ENCODE measurements around the gene GUCA1C. TPM values are rescaled to one million over a fixed set of nuclear protein-coding genes. Genes with fewer than 3 reads are reported as not detected.

Gene GUCA1C
- total and polyA plus RNA-seq, 9 of the 15 experiments (the other 6 are each of a cell fraction or from before 2014, with no cell fraction given) = not detected

- FAIRE-seq = no peak
- H3K79me2 ChIP-seq (ENCODE audit: control insufficient read depth, insufficient read depth, low read length) = no peaks in the 10 kb centered on the region
- H3K9me1 ChIP-seq (ENCODE audit: control insufficient read depth, insufficient read depth, low read length) = no peaks in the 10 kb centered on the region
- no peak overlapping the region for H3K4me2 ChIP-seq (ENCODE audit: insufficient read depth, low read length)
- WGBS (ENCODE audit: insufficient coverage, low coverage, missing lambda C conversion rate) = 0% methylated on average over 1 of the region's 1 CpG
- no peak overlapping the region for H3K27ac ChIP-seq (ENCODE audit: extremely low read depth, low read depth, low read length)
- no peak for ATAC-seq
- H3K9ac ChIP-seq (ENCODE audit: insufficient read depth in 1 of 2, low read depth in 2 of 2, low read length in 2 of 2) = no peak overlapping the region
- H3K4me3 ChIP-seq = no peak overlapping the region
- ChIA-PET POLR2A (no interaction called here), CTCF (ENCODE audit: low intra/inter-chr PET ratio) (no interaction called here)
- H3K27me3 ChIP-seq (ENCODE audit: control insufficient read depth in 2 of 2, insufficient read depth in 2 of 2, low read length in 2 of 2) = no peaks in the 10 kb centered on the region
- in situ Hi-C loops (cut with MboI) = loop anchor here (10.0 to 25.0 kb wide), 2 partner anchors 242 to 420 kb away; no protein-coding TSS in a partner anchor
- intact Hi-C loops (cut with micrococcal nuclease) = no loop called here
- H2AFZ ChIP-seq (ENCODE audit: low read depth, low read length) = no peak overlapping the region
- BruUV-seq (replicated peaks) = no TSS peak
- H4K20me1 ChIP-seq (replicated peaks; ENCODE audit: control insufficient read depth, insufficient read depth, low read length) = no peaks in the 10 kb centered on the region
- H3K36me3 ChIP-seq (ENCODE audit: control insufficient read depth, insufficient read depth, low read length) = no peaks in the 10 kb centered on the region
- H3K9me3 ChIP-seq (replicated peaks; ENCODE audit: control insufficient read depth, insufficient read depth, low read depth, low read length) = no peaks in the 10 kb centered on the region
- no peaks in the 10 kb centered on the region for H3K4me1 ChIP-seq (replicated peaks in 1 of 2; ENCODE audit: control insufficient read depth in 2 of 2, insufficient read depth in 2 of 2, low read length in 2 of 2)
- no peak for TF ChIP-seq PTRF (tag; IDR thresholded peaks at IDR 0.05)
- DNase-seq (ENCODE audit: extremely low read depth in 1 of 4, low spot score in 3 of 4) = no peak
These were observed 46.5 kb downstream of the GUCA1C start for GRCh38 chr3:108907194-108907593.

GRCh38 chr3:108899530-108899929 lies 54.1 kb downstream of the GUCA1C start:
- H3K9ac ChIP-seq (ENCODE audit: insufficient read depth in 1 of 2, low read depth in 2 of 2, low read length in 2 of 2) = no peak overlapping the region
- no peaks in the 10 kb centered on the region for H3K9me3 ChIP-seq (replicated peaks; ENCODE audit: control insufficient read depth, insufficient read depth, low read depth, low read length)
- H3K27ac ChIP-seq (ENCODE audit: extremely low read depth, low read depth, low read length) = no peak overlapping the region
- no peak for FAIRE-seq
- ChIA-PET CTCF (ENCODE audit: low intra/inter-chr PET ratio) (no interaction called here), POLR2A (no interaction called here)
- BruUV-seq (replicated peaks) = no TSS peak
- H4K20me1 ChIP-seq (replicated peaks; ENCODE audit: control insufficient read depth, insufficient read depth, low read length) = no peaks in the 10 kb centered on the region
- H3K79me2 ChIP-seq (ENCODE audit: control insufficient read depth, insufficient read depth, low read length) = no peaks in the 10 kb centered on the region
- no peak overlapping the region for H3K4me3 ChIP-seq
- no peak for DNase-seq (ENCODE audit: extremely low read depth in 1 of 4, low spot score in 3 of 4)
- intact Hi-C loops (cut with micrococcal nuclease) = no loop called here
- WGBS (ENCODE audit: insufficient coverage, low coverage, missing lambda C conversion rate) = 0% methylated on average over 2 of the region's 3 CpGs
- no peak overlapping the region for H3K4me2 ChIP-seq (ENCODE audit: insufficient read depth, low read length)
- H2AFZ ChIP-seq (ENCODE audit: low read depth, low read length) = no peak overlapping the region
- in situ Hi-C loops (cut with MboI) = no loop called here
- no peaks in the 10 kb centered on the region for H3K4me1 ChIP-seq (replicated peaks in 1 of 2; ENCODE audit: control insufficient read depth in 2 of 2, insufficient read depth in 2 of 2, low read length in 2 of 2)
- no peaks in the 10 kb centered on the region for H3K27me3 ChIP-seq (ENCODE audit: control insufficient read depth in 2 of 2, insufficient read depth in 2 of 2, low read length in 2 of 2)
- ATAC-seq = no peak
- H3K9me1 ChIP-seq (ENCODE audit: control insufficient read depth, insufficient read depth, low read length) = no peaks in the 10 kb centered on the region
- H3K36me3 ChIP-seq (ENCODE audit: control insufficient read depth, insufficient read depth, low read length) = no peaks in the 10 kb centered on the region
- TF ChIP-seq POLR2AphosphoS5 (IDR thresholded peaks at IDR 0.05; ENCODE audit: control insufficient read depth, insufficient read depth, low read depth, low read length) (no peak), TEAD1 (CRISPR knock-in tag; IDR thresholded peaks at IDR 0.05) (no peak), CHD2 (IDR thresholded peaks at IDR 0.05; ENCODE audit: low read depth, low read length) (no peak), TAF1 (IDR thresholded peaks at IDR 0.05; ENCODE audit: control insufficient read depth, extremely low read depth, insufficient read depth, low read length, severe bottlenecking) (no peak), ZNF830 (CRISPR knock-in tag; IDR thresholded peaks at IDR 0.05) (no peak), ELF2 (CRISPR knock-in tag; IDR thresholded peaks at IDR 0.05) (no peak), ZFP91 (CRISPR knock-in tag; IDR thresholded peaks at IDR 0.05) (no peak), E2F1 (CRISPR knock-in tag; IDR thresholded peaks at IDR 0.05) (no peak), ZNF707 (CRISPR knock-in tag; conservative IDR thresholded peaks at IDR 0.05) (no peak), ZKSCAN1 (IDR thresholded peaks at IDR 0.05; ENCODE audit: low read depth, low read length) (no peak), NKRF (IDR thresholded peaks at IDR 0.05; ENCODE audit: borderline replicate concordance) (no peak)

All from K562 (cell line).